ENCODE data around the gene MAN2B2. TPM values are rescaled to one million over a fixed set of nuclear protein-coding genes. Genes with fewer than 3 reads are reported as not detected.
"Not testable (repeated sequence)": the region's sequence is repeated elsewhere in the genome, so short reads cannot be mapped to it uniquely, and the experiment has no call there.

The MAN2B2 gene
- total RNA-seq, 1 experiment from 2014 or later = 5.9 TPM

- Histone ChIP-seq H2AK5ac (ENCODE audit: insufficient read length, low read length) (no peak overlapping the region), H3K27ac (ENCODE audit: insufficient read length, low read depth, low read length) (no peak overlapping the region), H2BK20ac (ENCODE audit: low read depth, low read length, poor library complexity, severe bottlenecking) (no peak overlapping the region), H3K79me1 (ENCODE audit: insufficient read depth, low read depth, low read length, poor library complexity, severe bottlenecking) (peaks cover 6% of the 10 kb centered on the region), H3K14ac (ENCODE audit: insufficient read depth, low read length) (no peak overlapping the region), H2BK120ac (ENCODE audit: low read depth, low read length, poor library complexity, severe bottlenecking) (no peak overlapping the region), H4K5ac (ENCODE audit: insufficient read length, low read depth, low read length) (no peak overlapping the region), H3K9me3 (ENCODE audit: control insufficient read depth, low read depth, low read length) (no peaks in the 10 kb centered on the region), H3K23me2 (ENCODE audit: insufficient read length, low read depth, low read length, poor library complexity, severe bottlenecking) (peaks cover 5% of the 10 kb centered on the region), H2BK15ac (ENCODE audit: low read depth, low read length) (no peak overlapping the region), H3K9ac (ENCODE audit: extremely low read depth, insufficient read length, low read length) (no peak overlapping the region), H3K4me1 (ENCODE audit: insufficient read depth, low read length) (peaks cover 5% of the 10 kb centered on the region), H3K18ac (ENCODE audit: insufficient read length, low read depth, low read length) (no peak overlapping the region), H4K8ac (replicated peaks; ENCODE audit: insufficient read length, low read depth, low read length) (no peak overlapping the region), H3K23ac (ENCODE audit: insufficient read length, low read depth, low read length) (no peak overlapping the region), H2BK5ac (ENCODE audit: insufficient read length, low read length) (no peak overlapping the region), H4K20me1 (ENCODE audit: control insufficient read depth, insufficient read depth, insufficient read length) (no peaks in the 10 kb centered on the region), H3K56ac (ENCODE audit: insufficient read length, low read depth, low read length) (no peak overlapping the region), H3K4ac (ENCODE audit: low read depth, low read length) (no peak overlapping the region), H3K4me2 (ENCODE audit: insufficient read depth, insufficient read length, low read length) (no peak overlapping the region), H2AFZ (ENCODE audit: low read length) (no peak overlapping the region), H2BK12ac (ENCODE audit: insufficient read length, low read depth, low read length) (no peak overlapping the region), H3K79me2 (ENCODE audit: insufficient read depth, low read length) (peaks cover 12% of the 10 kb centered on the region; the same call in 1 of the 2 replicates), H3K27me3 (ENCODE audit: insufficient read depth, low read length) (no peaks in the 10 kb centered on the region; the same call in 1 of the 2 replicates), H3T11ph (ENCODE audit: low read length) (no peak overlapping the region), H4K91ac (ENCODE audit: insufficient read length, low read depth, low read length) (no peak overlapping the region)
- peaks cover 23 to 27% (median 25%) of the 10 kb centered on the region in 3 experiments for H3K36me3 Mint-ChIP-seq (ENCODE audit: insufficient read depth in 1 of 3, low read depth in 3 of 3)
- H3K4me3 Mint-ChIP-seq = no peak overlapping the region
- H3K27me3 Mint-ChIP-seq (ENCODE audit: low read depth) = peaks cover 26% of the 10 kb centered on the region
- H3K4me1 Mint-ChIP-seq = peaks cover 29 to 33% of the 10 kb centered on the region in 2 experiments
- peaks cover 6% of the 10 kb centered on the region in 2 experiments; a peak in 2 of 5 replicates for H3K9me3 Mint-ChIP-seq
- DNase-seq = no peak
- TF ChIP-seq, protein P1, sequence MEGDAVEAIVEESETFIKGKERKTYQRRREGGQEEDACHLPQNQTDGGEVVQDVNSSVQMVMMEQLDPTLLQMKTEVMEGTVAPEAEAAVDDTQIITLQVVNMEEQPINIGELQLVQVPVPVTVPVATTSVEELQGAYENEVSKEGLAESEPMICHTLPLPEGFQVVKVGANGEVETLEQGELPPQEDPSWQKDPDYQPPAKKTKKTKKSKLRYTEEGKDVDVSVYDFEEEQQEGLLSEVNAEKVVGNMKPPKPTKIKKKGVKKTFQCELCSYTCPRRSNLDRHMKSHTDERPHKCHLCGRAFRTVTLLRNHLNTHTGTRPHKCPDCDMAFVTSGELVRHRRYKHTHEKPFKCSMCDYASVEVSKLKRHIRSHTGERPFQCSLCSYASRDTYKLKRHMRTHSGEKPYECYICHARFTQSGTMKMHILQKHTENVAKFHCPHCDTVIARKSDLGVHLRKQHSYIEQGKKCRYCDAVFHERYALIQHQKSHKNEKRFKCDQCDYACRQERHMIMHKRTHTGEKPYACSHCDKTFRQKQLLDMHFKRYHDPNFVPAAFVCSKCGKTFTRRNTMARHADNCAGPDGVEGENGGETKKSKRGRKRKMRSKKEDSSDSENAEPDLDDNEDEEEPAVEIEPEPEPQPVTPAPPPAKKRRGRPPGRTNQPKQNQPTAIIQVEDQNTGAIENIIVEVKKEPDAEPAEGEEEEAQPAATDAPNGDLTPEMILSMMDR (conservative IDR thresholded peaks at IDR 0.05) = no peak
- H3K27ac Mint-ChIP-seq = no peak overlapping the region
- no CpG with 5 or more reads among the region's 19 CpGs for WGBS (ENCODE audit: extremely low coverage, insufficient read length, low lambda C conversion rate)
Observed at GRCh38 chr4:6672131-6672530, 97.1 kb downstream of the MAN2B2 start.

- not testable (repeated sequence) for H2BK120ac ChIP-seq (ENCODE audit: low read depth, low read length, poor library complexity, severe bottlenecking); H3K23me2 ChIP-seq (ENCODE audit: insufficient read length, low read depth, low read length, poor library complexity, severe bottlenecking); H3K4me3 Mint-ChIP-seq; H4K20me1 ChIP-seq (ENCODE audit: control insufficient read depth, insufficient read depth, insufficient read length); H3K4me1 ChIP-seq (ENCODE audit: insufficient read depth, low read length); H2BK5ac ChIP-seq (ENCODE audit: insufficient read length, low read length); H3K9ac ChIP-seq (ENCODE audit: extremely low read depth, insufficient read length, low read length); H2BK15ac ChIP-seq (ENCODE audit: low read depth, low read length); H2BK12ac ChIP-seq (ENCODE audit: insufficient read length, low read depth, low read length); H2AFZ ChIP-seq (ENCODE audit: low read length); H3K79me1 ChIP-seq (ENCODE audit: insufficient read depth, low read depth, low read length, poor library complexity, severe bottlenecking); H3K27ac ChIP-seq (ENCODE audit: insufficient read length, low read depth, low read length); H3K9me3 ChIP-seq (ENCODE audit: control insufficient read depth, low read depth, low read length); H2BK20ac ChIP-seq (ENCODE audit: low read depth, low read length, poor library complexity, severe bottlenecking); H4K91ac ChIP-seq (ENCODE audit: insufficient read length, low read depth, low read length); H4K5ac ChIP-seq (ENCODE audit: insufficient read length, low read depth, low read length); H3K4me2 ChIP-seq (ENCODE audit: insufficient read depth, insufficient read length, low read length); H3K27me3 ChIP-seq (ENCODE audit: insufficient read depth, low read length); H3K27ac Mint-ChIP-seq; DNase-seq; H2AK5ac ChIP-seq (ENCODE audit: insufficient read length, low read length); H3T11ph ChIP-seq (ENCODE audit: low read length); H3K23ac ChIP-seq (ENCODE audit: insufficient read length, low read depth, low read length); H3K18ac ChIP-seq (ENCODE audit: insufficient read length, low read depth, low read length); H3K56ac ChIP-seq (ENCODE audit: insufficient read length, low read depth, low read length); H3K14ac ChIP-seq (ENCODE audit: insufficient read depth, low read length); H4K8ac ChIP-seq (replicated peaks; ENCODE audit: insufficient read length, low read depth, low read length); H3K9me3 Mint-ChIP-seq; H3K4ac ChIP-seq (ENCODE audit: low read depth, low read length)
- Mint-ChIP-seq H3K4me1 (peaks cover 29 to 33% of the 10 kb centered on the region in 2 experiments), H3K36me3 (ENCODE audit: insufficient read depth in 1 of 3, low read depth in 3 of 3) (peaks cover 28 to 31% (median 29%) of the 10 kb centered on the region in 3 experiments), H3K27me3 (ENCODE audit: low read depth) (peaks cover 23% of the 10 kb centered on the region)
- H3K79me2 ChIP-seq (ENCODE audit: insufficient read depth, low read length) = peaks cover 12% of the 10 kb centered on the region; the same call in 1 of the 2 replicates
- no CpG with 5 or more reads among the region's 34 CpGs for WGBS (ENCODE audit: extremely low coverage, insufficient read length, low lambda C conversion rate)
Observed at GRCh38 chr4:6672541-6673190, 97.7 kb downstream of the MAN2B2 start.

Data from H9 (cell line).